Astrocyte (in vitro differentiated cells and primary cell): Measurements from ENCODE around the gene EMX1.

Experiments used
- EZH2 ChIP-seq: IDR thresholded peaks from 2 replicates; pipeline ENCODE4 v1.6.1; 2012; ENCODE audit warnings: mild to moderate bottlenecking, low read length, inconsistent platforms; ENCODE audit not compliant: insufficient read depth
- TF ChIP-seq, protein P1 (sequence below): IDR thresholded peaks from 2 replicates; pipeline ENCODE4 v1.5.1; 2011; ENCODE audit warnings: low read depth, mild to moderate bottlenecking, inconsistent platforms, low read length, moderate library complexity; ENCODE audit not compliant: insufficient read depth

DNA sequence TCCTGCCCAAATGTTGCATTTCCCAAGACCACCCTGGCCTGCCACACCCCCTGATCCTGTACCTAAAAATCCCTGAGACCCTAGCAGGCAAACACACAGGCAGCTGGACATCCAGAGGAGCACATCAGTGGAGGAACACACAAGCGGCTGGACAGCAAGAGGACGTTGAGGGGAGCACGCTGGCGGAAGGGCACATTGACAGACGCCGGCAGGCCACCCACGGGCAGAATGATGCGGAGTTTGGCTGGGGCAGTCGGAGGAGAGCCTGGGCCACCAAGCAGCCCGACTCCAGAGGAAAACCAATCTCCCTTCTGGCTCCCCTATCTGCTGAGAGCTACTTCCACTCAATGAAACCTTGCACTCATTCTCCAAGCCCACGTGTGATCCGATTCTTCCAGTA lies 47.7 kb downstream of the EMX1 start:
- TF ChIP-seq, protein P1, sequence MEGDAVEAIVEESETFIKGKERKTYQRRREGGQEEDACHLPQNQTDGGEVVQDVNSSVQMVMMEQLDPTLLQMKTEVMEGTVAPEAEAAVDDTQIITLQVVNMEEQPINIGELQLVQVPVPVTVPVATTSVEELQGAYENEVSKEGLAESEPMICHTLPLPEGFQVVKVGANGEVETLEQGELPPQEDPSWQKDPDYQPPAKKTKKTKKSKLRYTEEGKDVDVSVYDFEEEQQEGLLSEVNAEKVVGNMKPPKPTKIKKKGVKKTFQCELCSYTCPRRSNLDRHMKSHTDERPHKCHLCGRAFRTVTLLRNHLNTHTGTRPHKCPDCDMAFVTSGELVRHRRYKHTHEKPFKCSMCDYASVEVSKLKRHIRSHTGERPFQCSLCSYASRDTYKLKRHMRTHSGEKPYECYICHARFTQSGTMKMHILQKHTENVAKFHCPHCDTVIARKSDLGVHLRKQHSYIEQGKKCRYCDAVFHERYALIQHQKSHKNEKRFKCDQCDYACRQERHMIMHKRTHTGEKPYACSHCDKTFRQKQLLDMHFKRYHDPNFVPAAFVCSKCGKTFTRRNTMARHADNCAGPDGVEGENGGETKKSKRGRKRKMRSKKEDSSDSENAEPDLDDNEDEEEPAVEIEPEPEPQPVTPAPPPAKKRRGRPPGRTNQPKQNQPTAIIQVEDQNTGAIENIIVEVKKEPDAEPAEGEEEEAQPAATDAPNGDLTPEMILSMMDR, result no peak
- TF ChIP-seq EZH2, result no peak
